DOHH2 (cell line): ENCODE data around the gene CHRNA9.

ENCODE experiments used
- CTCF ChIP-seq: fragments of 200-600 bp; sonication (generic); IDR thresholded peaks from one replicate; pipeline ENCODE4 v1.5.1; 2014; ENCODE audit warnings: antibody characterized with exemption, mild to moderate bottlenecking, low read depth, low read length; ENCODE audit not compliant: poor library complexity, severe bottlenecking
- EZH2phosphoT487 ChIP-seq: fragments of 200-600 bp; sonication (generic); IDR thresholded peaks from 2 replicates; pipeline ENCODE4 v1.6.1; 2017; ENCODE audit warnings: borderline replicate concordance, mild to moderate bottlenecking, antibody characterized with exemption, low read length, moderate library complexity, mixed read lengths

DNA sequence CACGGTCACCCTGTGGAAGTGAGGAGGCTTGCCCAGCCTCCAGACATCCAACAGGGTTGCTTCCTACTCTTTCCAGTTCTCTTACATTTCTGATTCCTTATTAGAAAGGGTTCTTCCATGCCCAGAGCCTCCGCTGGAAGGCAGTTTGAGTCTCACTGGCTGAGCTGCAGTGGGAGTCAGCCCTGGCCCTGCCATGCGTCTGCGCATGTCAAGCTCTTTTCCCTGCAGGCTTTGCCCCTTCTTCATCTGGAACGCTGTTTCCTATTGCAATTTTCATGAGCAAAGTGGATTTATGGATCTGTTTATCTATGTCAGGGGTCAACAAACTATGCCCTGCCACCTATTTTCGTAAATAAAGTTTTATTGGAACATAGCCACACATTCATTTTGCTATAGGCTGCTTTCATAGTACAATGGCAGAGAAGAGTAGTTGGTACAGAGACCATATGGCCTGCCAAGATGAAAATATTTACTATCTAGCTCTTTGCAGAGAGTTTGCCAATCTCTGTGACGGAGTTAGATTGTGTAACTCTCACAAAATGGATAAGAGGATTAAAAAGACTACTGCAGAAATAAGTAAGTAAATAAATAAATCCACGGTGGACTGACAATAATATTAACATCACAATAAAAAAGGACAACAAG is 3.9 kb upstream of the CHRNA9 start:
- TF ChIP-seq CTCF (no peak), EZH2phosphoT487 (no peak)
